GM21367 (cell line): ENCODE measurements around the gene CHST9.
"Not testable (repeated sequence)": the region's sequence is repeated elsewhere in the genome, so short reads cannot be mapped to it uniquely, and the experiment has no call there.

Experiments used
- ATAC-seq: cut with Tn5 transposase; IDR thresholded peaks from one replicate; pipeline ENCODE4 v1.9.1; 2021; ENCODE audit not compliant: unreplicated experiment

CHST9 gene, protein sequence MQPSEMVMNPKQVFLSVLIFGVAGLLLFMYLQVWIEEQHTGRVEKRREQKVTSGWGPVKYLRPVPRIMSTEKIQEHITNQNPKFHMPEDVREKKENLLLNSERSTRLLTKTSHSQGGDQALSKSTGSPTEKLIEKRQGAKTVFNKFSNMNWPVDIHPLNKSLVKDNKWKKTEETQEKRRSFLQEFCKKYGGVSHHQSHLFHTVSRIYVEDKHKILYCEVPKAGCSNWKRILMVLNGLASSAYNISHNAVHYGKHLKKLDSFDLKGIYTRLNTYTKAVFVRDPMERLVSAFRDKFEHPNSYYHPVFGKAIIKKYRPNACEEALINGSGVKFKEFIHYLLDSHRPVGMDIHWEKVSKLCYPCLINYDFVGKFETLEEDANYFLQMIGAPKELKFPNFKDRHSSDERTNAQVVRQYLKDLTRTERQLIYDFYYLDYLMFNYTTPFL

GRCh38 chr18:27185025-27185763 is at the start of gene CHST9:
CHST9 (minus strand) TSS chr18:27185308; CDS start chr18:27142809, 42,499 bp downstream.
- no peak for ATAC-seq

GRCh38 chr18:27232355-27232754 is 47.2 kb upstream of the CHST9 start:
- ATAC-seq, result not testable (repeated sequence)

GRCh38 chr18:27231671-27232070 is 46.6 kb upstream of the CHST9 start:
- not testable (repeated sequence) for ATAC-seq

DNA sequence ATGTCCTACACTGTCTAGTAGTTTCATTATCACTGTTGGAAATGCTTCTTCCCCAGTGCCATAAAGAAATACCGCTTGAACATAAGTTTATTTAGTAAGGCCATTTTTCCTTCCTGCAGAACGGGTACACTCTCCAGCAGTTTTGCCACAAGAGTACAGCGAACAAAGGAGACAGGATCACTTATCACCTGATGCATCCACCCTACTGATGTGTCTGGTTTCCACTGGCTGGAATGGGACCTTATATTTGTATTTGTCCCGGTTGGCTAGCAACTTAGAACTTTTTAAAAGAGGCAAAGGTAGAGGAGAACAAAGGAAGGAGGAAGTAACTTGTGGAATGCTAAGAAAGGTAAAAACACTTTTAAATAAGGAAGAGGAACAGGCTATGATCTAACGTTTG is 46.1 kb upstream of the CHST9 start:
- not testable (repeated sequence) for ATAC-seq

DNA sequence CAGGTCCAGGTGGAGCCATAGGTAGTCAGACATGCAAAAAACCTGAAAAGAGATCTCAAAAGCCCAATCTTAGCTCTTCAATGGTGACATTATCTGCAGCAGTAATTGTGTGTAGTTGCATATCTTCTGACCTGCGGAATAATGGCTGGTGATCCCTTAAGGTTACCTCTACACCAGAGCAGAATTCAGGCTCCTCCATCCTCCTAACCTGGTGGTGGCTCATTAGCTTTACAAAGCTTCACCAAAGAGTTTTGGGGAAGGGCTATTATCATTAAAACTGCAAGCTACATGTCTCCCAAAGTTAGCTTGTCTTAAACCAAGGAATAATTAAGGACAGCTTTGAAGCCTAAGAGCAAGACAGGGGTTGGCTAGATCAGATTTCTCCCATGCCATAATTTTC is 42.6 kb upstream of the CHST9 start:
- ATAC-seq, result no peak

DNA sequence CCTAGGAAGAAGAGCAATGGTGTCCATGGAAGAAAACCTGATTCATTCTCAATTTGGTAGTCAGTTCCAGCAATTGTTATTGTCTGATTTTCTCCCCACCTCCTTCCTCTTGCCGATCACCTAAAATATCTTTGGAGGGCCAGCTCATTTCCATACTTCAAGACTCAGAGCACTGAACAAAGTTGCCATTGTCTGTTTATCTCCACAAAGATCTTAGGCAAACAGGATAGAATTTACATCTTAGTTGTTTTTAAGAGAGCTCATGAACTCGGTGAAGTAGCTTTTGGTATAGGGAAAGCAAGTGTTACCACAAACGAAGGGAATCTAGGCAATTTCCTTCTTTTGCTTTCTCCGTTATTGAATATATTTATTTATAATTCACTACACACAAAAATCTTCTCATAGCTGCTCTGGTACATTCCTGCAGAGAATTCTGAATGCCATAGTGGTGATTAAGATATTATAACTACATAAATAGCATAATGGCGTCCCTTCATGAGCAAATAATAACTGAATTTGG is 41.5 kb upstream of the CHST9 start:
- ATAC-seq, result no peak

GRCh38 chr18:27225947-27226481 is 40.9 kb upstream of the CHST9 start:
- no peak for ATAC-seq

GRCh38 chr18:27223526-27224291 is 38.6 kb upstream of the CHST9 start:
- ATAC-seq, result no peak

- ATAC-seq, result no peak
These were observed 29.7 kb upstream of the CHST9 start for GRCh38 chr18:27214831-27215230.

GRCh38 chr18:27213123-27213717 is 28.1 kb upstream of the CHST9 start:
- no peak for ATAC-seq

DNA sequence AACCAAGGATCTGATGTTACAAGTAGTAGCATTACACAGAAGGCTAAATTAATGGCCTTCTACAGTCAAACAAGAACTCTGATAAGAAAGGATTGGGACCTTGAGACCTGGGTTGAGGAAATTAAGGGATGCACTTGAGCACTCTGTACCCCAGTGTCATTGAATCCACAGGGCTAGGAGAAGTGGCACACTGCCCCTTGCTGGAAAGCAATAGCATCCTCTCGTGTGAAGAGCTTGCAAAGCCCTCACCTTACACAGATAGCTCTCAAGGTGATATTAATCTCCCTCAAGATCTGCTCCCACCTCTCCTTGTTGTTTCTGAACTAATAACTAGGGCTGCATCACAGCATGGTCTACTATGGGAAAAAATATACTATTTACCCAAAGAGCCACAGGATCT is 26.5 kb upstream of the CHST9 start:
- no peak for ATAC-seq

DNA sequence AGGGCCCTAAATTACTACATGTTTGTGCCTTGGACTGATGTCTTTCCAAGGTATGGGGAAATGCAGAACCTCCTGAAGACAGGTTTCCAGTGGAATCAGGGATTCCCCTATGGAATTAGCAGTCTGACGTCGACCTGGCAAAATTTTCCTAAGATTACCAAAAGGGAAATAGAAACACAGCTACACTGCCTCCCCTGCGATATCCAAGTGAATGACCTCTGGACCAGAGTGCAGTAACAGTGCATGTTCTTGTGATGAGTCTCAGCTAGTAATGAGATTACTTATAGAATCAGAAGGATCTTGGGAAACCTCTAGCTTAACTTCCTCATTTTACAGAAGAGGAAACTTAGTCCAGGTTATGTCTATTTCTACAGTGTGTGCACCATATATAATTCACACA is 21.3 kb upstream of the CHST9 start:
- ATAC-seq, result no peak

DNA sequence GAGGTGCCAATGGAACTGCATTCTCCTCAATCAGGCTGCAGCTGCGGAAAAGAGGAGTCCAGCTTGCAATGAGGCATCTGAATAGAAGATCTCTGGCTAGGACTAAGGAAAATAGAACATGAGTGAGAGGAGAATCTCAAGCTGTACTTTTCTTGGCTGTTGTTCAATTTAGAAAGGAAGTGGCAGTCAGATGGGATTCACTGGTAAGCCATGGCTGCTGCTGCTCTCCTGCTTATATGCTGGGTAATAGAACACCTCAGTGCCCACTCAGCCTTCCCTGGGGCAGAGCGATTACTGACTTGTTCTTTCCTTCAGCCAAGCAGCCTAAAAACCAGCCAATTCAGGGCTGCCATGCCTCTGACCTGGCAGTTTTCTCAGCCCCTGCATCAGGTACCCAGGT is 17.6 kb upstream of the CHST9 start:
- no peak for ATAC-seq

DNA sequence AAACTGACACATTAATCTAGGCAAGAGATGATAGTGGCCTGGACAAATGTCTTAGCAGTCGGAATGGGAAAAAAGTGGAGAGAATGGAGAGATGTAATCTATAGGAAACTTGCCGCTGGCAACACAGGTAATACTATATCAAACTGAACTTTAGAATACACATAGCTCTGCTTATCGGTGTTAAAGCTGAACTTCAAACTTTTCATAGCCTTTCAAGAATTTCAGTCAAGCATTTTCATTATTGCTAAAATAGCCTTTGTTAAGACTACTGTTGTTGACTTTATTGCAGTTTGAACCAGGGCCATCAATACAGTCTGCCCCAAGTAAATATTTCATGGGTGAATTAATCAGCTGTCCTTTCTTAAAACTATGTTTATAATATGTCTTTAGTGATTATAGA is 12.9 kb upstream of the CHST9 start:
- no peak for ATAC-seq

DNA sequence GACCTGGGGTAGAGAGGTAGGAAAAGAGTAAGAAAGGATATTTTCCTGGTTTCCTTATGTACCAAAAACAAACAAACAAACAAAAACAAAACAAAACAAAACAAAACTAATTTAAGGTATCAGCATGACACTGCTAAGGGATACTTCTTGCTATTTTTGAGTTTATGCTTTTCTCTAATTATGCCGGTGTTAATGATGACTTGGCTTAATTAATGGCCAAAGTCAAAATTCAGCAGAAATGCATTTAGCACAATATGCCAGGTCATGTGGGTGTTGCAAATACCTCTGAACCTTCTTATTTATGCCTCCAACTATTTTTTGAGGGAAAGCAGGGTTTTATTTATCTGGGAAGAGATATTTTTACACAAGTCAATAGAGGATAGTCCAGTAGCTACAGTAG is 3.2 kb upstream of the CHST9 start:
- ATAC-seq, result no peak

GRCh38 chr18:27185897-27186296 is 789 bp upstream of the CHST9 start:
- no peak for ATAC-seq

DNA sequence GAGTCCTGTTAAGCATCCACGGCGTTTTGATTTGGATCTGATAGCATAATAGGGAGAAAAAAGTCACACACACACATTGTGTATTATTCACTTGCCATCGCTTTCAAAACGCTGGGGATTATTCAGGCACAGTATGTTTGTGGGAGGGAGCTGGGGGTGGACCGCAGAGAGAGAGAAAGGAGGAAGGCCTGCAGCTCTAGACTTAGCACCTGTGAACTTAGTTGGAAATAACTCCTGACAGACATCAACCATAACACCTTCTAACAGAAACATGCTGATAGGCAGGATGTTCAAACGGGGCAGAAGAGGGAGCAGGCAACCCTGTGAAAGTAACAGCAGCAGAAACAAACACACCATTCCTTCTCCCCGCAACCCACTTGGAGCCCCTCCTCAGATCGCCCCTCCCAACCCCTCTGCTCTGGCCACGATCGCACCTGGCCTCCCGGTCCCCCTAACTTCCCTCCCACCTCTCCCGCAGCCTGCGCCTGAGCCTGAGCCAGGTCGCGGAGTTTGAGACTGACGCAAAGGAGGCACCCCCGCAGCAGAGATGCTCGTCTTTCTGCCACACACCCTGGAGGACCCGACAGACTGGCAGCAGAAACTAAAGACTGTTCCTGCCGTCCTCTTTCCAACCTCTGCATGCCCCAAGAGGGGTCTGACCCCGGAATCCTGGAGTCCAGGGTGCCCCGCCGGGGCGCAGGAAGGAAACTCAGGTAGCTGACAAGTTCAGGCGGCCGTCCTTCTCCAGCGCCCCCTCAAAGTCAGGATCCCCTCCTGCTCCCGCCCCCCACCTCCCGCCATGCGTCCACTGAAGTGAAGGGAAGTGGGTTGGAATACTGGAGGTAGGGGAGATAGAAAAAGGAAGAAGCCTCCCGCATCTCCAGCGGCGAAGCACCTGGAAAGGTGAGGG is 738 bp downstream of the CHST9 start:
- ATAC-seq, result no peak

DNA sequence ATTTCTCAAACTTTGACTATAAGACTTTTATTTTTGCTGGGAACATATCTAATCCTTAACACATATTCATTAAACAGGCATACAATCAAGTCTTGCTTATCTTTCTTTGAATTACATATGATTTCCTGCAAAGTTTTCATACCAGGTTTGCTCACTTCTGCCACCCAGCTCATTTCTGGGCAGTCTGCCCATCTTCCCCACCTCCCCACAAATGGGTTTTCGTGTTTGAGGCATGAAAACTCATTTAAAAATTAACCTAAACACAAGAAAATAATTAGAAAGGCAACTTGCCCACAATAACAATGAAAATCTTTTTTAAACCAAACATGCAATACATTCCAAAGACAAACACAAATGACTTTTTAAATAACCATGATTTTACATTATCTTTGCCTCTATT is 3.4 kb downstream of the CHST9 start:
- no peak for ATAC-seq

DNA sequence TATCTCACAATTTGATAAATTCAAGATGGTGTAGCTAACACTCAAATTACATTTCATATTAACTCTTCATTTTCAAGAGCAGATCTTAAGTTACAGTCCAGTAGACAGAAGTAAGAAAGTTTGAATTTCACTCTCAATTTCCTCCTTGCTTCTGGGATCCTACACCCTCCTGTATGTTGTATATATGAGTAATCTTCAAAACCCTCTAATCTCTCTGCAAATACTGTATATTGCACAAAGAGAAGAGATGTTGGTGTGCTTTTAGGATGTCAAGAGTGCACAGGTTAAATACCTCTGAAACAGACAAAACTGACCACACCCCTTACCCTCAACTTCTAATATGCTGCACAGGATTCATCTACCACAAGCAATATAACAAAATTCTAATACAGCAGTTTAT is 6.7 kb downstream of the CHST9 start:
- no peak for ATAC-seq

GRCh38 chr18:27175914-27176313 is 9.2 kb downstream of the CHST9 start:
- no peak for ATAC-seq
